Hepatocyte (in vitro differentiated cells): Measurements from ENCODE around the gene CFAP99.

Experiments
- CTCF ChIP-seq: fragments of 200-600 bp; sonication (generic); IDR thresholded peaks from 2 replicates; pipeline ENCODE4 v1.5.1; 2016; ENCODE audit warnings: antibody characterized with exemption, mild to moderate bottlenecking; ENCODE audit not compliant: poor library complexity
- EZH2 ChIP-seq: fragments of 200-600 bp; sonication (generic); IDR thresholded peaks from 2 replicates; pipeline ENCODE4 v1.6.1; 2016; ENCODE audit warnings: antibody characterized with exemption, mild to moderate bottlenecking, borderline replicate concordance
- EZH2phosphoT487 ChIP-seq: fragments of 200-600 bp; sonication (generic); IDR thresholded peaks from one replicate; pipeline ENCODE4 v1.6.1; 2018; ENCODE audit warnings: antibody characterized with exemption, mild to moderate bottlenecking, low read depth, moderate library complexity; ENCODE audit not compliant: unreplicated experiment, severe bottlenecking

- TF ChIP-seq EZH2 (no peak), CTCF (no peak), EZH2phosphoT487 (no peak)
Observed at GRCh38 chr4:2373532-2373931, 45.2 kb upstream of the CFAP99 start.
